ENCODE results near the gene GPX3.

GPX3 gene

DNA sequence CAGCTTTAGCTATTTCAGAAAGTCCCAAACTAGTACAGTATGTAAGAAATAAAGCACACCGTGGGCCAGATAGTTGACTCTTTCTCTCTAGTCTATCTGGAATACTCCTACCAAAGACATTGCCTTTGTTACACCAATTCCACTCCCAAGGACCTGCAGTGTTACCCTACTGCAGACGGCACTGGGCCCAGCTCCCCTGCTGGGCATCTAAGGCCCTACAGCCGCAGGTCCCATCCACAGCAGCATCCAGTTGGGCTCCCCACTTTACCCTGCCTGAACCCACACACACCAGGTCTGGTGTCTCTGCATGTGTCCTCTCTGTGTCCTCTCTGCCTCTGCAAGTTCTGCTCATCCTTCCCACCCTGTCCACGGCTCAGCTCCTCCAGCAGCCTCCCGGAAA is 37.9 kb downstream of the GPX3 start:
- no peak for DNase-seq (ENCODE audit: low spot score)

DNA sequence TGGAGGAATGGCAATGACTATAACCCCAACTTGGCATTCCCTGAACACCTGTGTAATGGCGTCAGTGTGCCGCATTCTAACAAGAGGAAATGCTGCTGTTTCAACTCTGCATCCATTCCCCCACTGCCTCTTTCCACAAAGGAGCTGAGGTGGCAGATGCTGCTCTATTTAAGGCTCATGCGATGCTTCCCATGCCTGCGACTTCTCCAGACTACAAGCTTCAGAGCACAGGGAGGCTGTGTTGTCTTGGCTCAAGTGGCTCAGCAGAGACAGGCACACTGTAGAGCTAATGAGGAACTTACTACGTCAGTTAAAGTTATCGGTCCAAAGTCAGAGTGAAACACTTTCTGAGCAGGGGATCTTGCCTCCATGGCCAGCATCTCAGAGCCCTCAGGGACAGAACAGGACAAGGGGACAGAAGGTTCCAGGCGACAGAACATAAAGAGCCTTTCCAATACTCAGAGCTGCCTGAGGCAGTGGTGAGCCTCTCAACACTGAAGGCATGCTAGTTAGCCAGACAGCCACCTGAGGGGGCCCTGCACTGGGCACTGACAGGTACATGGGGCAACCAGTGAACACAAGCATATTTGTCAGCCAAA is 38.6 kb downstream of the GPX3 start:
- no peak for DNase-seq (ENCODE audit: low spot score)

DNA sequence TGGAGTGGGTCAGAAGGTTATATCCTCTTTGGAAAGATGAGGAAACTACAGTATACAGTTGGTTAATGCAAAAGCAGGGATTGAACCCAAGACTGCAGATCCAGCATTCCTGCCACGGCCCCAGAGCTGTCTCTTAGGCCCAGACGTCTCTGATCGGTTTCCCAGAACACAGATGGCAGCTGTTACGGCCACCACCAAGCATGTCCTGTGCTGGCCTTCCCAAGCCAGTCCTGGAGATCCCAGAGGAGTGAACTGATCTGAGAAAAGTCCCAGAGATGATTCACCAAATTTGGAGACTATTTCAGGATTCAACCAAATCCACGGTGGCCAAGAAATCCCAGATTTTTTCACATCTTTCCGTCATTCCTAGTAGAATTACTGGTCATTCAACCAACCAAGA is 40.4 kb downstream of the GPX3 start:
- DNase-seq (ENCODE audit: low spot score), result no peak

DNA sequence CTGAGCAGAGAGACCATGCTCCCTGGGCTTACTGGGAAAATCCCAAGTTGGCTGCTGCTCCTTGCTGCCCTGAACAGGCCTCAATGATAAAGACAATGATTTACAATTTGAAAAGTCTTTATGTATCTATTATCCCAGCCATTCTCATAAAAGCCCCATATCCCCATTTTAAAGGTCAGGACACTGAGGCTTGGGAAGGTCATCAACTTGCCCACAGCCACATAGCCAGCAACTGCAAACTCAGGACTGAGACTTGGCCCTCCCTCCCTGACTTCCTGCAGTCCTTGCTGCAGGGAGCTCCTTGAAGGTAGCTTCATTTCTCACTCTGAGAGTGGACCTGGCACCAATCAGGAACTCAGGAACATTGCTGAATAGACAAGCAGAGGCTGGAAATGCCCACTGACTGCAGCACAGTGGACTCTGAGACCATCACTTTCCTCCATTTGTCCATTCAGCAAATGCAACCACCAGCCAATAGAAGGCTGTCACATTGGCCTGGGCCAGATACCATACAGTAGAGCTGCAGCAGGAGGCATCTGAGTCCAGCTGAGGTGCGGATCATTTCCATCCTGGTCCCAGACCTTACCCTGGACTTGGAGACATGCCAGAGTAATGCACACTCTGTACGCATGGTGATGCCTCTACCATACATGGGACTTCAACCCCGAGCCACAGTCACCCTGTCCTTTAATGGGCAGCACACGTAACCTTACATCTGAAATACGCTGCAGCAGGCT is 42.2 kb downstream of the GPX3 start:
- no peak for DNase-seq (ENCODE audit: low spot score)

DNA sequence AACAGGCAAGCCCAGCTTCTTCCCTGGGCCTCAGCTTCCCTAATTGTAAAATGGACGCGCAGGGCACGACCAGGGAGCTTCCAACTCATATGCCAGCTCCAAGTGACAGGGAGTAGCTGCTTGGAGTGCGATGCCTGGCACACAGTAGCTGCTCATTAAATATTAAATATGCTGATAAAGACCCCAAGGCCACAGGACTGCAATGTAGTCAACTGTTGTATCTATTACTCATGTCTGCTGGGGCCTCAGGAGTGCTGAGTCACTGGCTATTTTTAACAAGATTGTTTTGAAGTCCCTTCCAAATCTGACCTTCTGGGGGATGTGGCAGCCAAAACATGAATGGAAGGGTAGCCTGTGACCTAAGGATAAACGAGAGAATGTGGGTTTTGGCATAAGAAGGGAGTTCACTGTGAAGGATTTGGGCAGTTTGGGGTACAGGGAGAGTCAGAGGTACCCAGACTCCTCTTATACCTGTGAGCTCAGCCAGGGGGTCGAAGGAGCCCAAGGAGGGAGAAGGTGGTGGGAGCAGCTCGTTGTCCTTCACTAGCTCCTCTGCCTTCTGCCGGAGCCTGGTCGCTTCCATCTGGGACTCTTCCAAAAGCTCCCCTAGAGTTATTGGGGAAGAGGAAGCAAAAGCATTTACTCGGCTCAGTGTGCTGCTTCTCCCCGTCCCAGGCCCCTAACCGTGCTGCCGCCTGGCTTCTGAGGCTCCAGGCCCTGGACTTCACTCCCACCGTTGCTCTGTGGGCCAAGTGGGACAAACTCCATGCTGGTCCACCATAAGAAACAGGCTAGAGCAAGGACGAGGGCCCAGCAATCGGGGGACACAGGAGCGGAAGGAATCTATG is 43.0 kb downstream of the GPX3 start:
- DNase-seq (ENCODE audit: low spot score), result no peak

DNA sequence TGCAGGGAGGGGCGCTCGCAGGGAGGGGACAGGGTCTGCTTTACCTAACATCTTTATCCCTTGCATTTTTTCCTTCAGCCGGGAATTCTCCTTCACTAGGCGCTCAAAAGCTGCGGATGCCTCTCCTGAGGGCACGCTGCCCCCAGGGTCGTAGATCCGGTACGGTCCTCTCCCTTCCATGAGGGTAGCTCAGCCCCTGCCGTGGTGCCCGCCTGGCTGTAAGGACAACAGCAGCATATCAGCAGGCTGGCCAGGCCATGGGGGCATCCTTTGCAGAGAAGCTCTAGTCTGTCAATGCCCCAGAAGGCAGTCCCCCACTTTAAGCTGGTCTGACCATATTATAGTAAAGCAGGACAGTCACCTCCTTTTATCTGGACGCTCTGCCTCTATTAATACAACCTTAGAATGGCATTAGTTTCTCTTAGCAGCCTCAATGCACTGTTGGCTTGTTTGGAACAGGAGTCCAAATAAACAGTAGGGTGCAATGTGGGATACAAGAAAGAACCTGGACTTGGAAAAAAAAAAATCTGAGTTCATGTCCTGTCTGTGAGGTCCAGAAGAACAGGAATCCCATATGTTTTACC is 44.6 kb downstream of the GPX3 start:
- no peak for DNase-seq (ENCODE audit: low spot score)

DNA sequence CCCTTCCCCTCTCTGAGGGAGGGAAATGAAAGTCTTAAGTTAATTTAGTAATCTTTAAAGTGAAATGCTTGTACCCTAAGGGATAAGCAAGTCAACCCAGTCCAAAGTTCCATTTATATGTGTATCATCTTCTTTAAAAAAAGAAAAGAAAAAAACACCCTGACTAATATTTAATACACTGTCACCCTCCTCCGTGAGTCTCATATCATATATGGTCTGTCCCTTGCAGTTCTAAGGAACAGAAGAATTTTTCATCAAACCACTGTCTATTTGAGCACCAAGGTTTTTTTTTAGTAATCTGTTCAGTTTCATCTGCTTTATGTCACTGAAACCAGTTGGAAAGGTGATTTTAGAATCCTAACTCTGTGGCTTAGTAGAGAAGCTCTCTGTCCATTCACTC is 45.2 kb downstream of the GPX3 start:
- DNase-seq (ENCODE audit: low spot score), result no peak

DNA sequence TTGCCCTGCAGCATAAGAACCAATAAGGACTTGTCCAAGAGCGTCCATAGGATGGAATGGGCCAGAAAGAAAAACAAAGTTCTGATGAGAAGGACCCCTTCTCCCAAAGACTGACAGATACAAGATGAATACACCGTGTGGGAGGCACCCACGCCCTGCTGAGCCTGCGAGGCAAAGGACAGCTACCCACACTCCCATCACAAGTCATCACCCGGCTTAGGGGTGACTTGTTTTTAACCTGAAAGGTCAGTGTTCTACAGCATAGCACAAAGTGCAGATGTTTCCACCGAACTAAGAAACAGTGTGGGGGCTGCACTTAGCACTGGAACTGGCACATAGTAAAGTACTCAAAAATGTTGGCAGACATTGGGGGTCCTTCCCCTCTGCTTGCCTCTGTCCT is 46.5 kb downstream of the GPX3 start:
- DNase-seq (ENCODE audit: low spot score), result no peak

DNA sequence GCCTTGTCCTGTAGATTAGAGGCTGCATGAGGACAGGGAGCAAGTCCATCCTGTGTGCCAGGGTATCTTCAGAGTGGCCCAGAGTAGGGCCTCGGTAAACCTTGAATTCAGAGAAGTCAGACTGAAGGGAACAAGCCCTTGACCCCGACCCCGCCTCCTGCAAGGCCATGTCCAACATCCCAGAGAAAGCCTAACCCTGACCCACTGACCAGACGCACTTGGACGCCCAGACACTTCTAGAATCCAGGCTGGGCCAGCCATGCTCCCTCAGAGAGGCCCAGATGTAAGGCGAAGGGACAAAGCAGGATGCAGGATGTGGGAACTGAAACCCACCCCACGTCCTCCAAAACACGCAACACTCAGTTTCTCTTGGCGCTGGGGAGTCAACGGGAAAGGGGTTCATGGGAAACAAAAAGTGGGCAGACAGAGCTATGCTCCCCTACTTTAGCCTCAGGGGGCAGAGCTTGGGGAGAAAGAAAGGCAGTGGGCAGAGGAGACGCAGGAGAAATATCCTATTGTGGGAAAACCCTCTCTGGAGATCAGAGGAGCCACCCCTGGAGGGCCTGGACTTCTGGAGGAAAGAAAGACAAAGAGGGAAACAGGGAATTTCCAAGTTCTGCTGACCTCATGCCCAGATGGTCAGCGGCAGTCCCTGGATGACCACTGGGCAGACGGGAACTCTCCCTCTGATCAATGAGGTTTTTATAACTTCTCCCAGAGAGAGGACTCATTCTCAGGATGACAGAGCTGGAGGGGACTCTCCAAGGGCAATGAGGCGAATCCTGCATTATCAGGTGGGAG is 47.4 kb downstream of the GPX3 start:
- no peak for DNase-seq (ENCODE audit: low spot score)

DNA sequence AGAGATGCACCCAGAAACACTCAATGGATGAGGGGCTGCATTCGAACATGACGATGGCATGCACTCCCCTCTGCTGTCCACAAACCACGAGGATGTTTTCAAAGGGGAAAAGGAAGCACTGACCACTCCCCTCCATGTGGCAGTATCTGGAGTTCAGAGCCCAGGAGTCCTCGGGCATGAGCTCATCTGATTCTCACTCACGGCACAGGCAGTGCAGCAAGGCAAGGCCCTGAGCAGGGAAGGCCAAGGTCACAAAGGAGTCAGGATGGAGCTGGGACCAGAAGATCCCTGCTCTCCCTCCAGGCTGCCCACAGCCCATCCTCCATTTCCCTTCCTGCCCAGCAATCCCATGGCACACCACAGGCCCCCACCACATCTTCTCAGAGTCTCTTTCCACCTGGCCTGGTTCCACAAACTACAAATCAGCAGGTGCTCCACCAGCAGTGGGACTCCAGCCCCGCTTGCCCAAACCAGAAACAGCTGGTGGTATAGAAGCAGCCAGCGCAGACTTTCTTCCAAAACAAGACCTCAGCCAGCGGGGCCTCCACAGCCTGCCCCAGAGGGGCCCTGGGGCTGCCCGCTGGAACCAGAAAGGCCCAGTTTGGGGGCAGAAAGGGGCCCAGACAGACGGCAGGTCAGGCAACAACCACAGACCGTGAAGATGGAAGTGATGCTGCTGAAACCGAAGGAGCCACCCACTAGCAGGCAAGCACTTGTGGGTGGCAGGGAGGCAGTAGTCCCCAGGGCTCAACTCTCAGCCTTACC is 48.2 kb downstream of the GPX3 start:
- DNase-seq (ENCODE audit: low spot score), result no peak

DNA sequence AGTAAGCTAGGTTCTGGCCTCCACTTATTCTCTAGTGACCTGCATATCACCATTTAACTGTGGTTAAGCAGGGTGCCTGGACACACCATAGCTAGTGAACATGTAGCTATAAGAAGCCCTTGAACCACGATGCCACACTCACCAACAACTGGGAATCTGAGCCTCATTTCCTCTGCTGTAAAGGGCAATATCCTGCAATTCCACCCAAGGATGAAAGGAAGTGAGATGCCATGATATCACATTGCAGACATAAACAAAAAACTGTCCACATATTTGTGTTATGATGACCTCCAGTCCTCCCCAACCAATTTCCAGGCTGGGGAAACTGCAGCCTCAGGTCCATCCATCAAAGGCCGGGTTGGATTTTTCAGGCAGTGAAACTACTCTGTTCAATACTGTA is 50.1 kb downstream of the GPX3 start:
- no peak for DNase-seq (ENCODE audit: low spot score)

DNA sequence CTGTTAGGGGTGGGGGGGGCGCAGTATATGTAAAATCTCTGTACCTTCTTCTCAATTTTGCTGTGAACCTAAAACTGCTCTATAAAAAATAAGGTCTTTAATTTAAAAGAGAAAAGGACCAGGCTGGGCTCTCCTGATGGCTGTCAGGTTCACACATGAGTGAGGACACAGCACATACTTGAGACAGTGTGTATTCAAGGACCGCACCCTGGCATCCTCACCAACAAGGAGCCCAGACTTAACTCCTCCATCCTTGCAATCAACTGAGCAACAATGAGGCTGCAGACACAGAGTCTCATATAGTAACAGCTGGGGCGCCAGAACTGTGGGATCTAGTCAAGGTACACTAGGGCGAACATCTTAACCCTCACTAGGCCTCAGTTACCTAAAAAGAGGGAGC is 50.6 kb downstream of the GPX3 start:
- DNase-seq (ENCODE audit: low spot score), result no peak

DNA sequence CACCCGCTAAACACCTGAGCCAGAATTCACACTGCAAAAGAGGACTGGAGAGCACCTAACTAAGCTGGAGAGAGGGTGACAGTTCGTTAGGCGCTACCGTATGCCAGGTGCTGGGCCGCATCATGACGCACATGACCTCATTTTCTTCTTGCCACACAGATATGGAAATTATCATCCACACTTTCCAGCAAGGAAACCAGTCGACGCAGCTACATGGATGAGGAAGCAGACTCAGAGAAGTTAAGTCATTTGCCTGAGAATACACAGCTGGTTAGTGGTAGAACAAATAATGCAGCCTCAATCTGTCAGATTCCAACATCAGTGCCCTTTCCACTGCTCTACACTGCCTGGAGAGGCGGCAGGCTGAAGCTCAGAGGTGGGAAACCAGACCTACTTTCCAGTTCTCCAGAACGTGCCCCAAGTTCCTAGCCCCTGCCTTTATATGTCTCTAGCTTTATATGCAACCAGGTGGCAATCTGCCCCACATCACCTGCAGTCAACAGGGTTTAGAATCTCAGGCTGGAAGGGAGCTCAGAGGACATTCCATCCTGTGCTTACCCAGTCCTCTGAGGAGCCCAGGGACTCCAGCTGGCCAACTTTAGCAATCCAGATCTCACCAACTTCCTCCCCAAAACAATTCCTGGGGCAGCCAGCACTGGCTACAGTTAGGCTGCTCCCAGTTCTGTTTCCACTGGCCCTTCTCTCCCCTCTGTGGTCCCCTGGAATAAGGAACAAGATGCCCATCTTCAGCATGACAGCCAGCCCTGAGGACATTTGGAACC is 51.6 kb downstream of the GPX3 start:
- DNase-seq (ENCODE audit: low spot score), result no peak

DNA sequence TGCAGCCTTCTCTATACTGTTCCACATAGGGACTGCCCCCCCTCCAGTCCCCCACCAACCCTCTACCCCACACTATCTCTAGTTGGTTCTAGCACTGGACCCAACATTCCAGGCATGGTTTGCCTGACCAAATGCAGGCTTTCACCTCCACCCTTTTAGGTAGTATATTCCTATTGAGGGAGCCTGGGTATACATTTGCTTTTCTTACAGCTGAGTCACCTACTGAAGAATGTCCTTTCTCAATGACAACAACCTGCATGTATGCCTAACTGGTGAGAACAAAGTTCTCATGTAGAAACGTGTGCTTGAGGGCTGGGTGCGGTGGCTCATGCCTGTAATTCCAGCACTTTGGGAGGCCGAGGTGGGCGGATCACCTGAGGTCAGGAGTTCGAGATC is 52.2 kb downstream of the GPX3 start:
- DNase-seq (ENCODE audit: low spot score), result no peak

DNA sequence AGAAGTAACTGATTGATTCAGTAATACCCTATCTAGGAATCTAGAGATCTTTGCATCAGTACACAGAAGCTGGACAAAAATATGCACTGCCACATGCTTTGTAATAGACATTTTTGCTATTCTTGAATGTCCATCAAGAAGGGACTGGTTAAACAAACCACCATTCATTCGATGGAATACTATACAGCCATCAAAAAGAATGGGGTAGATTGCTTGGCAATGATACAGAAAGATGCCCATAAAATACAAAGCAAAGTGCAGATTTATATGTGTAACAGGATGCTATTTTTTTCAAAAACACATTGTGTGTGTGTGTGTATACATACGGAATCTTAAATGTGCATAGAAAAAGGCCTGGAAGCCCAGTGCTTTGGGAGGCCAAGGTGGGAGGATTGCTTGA is 52.9 kb downstream of the GPX3 start:
- no peak for DNase-seq (ENCODE audit: low spot score)

DNA sequence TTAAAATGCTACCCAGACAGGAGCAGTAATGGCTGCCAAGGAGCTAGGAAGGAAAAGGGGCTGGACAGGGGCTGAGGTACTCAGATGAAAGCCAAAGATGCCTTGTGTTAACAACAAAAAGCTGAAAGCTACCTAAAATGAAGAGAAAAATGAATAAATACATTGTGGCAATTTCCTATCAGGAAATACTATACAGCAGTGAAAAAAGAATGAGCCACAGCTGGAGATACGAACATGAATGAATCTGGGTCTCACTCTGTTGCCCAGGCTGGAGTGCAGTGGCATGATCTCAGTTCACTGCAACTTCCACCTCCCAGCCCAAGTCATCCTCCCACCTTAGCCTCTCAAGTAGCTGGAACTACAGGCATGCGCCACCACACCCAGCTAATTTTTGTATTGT is 54.2 kb downstream of the GPX3 start:
- no peak for DNase-seq (ENCODE audit: low spot score)

DNA sequence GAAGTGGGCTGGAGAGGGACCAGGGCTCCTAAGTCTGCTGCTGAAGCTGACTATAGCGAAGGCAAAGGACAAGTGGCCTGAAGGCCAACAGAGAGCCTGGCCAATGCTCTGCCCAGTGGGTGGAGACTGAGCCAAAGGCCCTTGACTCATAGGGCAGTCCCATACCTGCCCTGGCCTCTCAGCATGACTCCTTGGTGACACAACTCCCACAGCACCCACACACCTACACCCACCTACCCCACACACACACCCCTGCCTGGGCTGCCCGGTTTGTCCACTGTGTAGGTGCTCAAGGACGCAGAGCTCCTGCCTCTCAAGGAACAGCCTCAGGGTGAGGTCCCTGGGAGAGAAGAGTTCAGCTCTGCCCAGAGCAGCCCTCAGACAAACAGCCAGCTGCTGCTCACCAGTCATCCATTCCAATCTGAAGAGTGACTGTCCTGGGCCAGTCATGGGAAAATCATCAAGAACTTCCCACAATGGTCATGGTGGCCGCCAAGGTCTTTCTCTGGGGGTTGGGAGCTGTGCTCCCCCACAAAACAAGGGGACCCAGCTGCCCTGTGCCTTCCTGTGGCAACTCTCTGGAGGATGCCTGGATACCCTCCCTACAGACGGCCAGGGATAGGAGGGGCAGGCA is 55.4 kb downstream of the GPX3 start:
- DNase-seq (ENCODE audit: low spot score), result no peak

DNA sequence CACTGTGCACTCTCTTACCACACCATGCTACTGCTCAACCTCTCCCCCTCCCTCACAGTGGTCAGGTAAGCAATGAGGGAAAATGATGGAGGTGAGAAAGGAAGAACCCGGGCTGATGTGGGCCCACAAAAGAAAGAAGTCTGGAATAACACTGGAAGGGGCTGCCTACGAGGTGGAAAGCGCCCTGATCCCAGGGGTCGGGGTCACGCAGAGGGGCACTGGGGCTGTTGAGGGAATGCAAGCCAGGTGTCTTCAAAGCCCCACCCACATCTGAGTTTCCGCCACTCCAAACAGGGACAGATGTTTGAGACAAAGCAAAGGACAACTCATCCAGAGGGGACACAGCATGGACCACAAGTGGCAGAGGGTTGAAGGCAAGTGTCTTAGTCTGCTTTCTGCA is 56.2 kb downstream of the GPX3 start:
- DNase-seq (ENCODE audit: low spot score), result no peak

DNA sequence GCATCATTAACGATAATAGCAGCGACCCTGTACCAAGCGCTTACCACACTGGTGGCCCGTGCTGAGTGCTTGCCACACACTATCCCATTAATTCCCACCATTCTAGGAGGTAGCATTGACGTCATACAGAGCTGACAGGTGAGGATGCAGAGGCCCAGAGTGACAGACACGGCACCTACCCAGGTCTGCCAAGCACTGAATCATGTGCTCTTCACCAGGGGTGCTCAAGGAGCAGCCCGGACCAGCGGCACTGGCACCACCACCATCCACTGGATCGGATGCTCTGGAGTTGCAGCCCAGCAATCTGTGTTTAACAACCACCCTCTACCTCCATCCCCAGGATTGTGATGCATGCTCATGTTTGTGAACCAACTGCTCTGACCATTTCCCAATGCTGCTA is 57.0 kb downstream of the GPX3 start:
- no peak for DNase-seq (ENCODE audit: low spot score)

DNA sequence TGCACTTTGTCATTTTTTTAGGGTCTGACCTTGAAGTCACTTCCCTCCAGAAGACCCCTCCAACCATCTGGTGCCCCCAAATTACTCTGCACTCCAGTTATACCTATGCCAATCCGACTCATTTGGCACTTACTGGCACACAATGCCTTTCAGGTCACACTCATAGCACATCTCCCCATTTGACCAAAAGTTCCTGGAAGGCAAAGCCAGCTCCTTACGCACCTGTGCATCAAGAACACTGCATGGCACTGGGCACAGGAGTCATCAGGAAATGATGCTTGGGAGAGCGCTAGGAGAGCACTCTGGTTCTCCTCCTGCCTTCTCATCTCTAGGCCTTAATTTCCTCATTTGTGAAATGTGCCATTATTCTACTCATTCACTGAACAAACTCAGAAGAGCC is 57.6 kb downstream of the GPX3 start:
- no peak for DNase-seq (ENCODE audit: low spot score)

All from HuH-7.5 (cell line).